Stomach (tissue), 9 donors: ENCODE measurements around the gene LIMS2. TPM values are rescaled to one million over a fixed set of nuclear protein-coding genes. Genes with fewer than 3 reads are reported as not detected.

ENCODE experiments used
- DNase-seq, 2 donors: peaks; one replicate each; pipeline versions ENCODE4 v3.0.0 to v3.0.0-alpha.2; 2013 to 2019
- H3K27ac ChIP-seq, 5 donors: fragments of 200-600 bp in 4 of 5; sonication (generic) in 4 of 5; one replicate each; pipeline ENCODE4 v1.5.1; 2013 to 2019; ENCODE audit warnings: mild to moderate bottlenecking in 1 of 5, moderate library complexity in 1 of 5
- H3K27me3 ChIP-seq, 3 donors: fragments of 200-600 bp; sonication (generic); one replicate each; pipeline ENCODE4 v1.5.1; 2017 to 2019; ENCODE audit warnings: mixed run types in 1 of 3
- H3K36me3 ChIP-seq, 4 donors: fragments of 200-600 bp; sonication (generic); 1 replicate in 3 of 4; 2 replicates in 1 of 4; pipeline ENCODE4 v1.5.1; 2016 to 2019
- H3K4me1 ChIP-seq, 4 donors: fragments of 200-600 bp; sonication (generic); one replicate each; pipeline ENCODE4 v1.5.1; 2016 to 2019
- H3K4me3 ChIP-seq, 4 donors: fragments of 200-600 bp; sonication (generic) in 3 of 4; one replicate each; pipeline ENCODE4 v1.5.1; 2016 to 2019; ENCODE audit warnings: mild to moderate bottlenecking in 1 of 4
- H3K9me3 ChIP-seq, 4 donors: fragments of 200-600 bp; sonication (generic); one replicate each; pipeline ENCODE4 v1.5.1; 2016 to 2019
- CTCF ChIP-seq, 7 experiments: fragments of 450-650 bp in 4 of 7; fragments of 200-600 bp in 3 of 7; sonication (generic) in 3 of 7; IDR thresholded peaks; one replicate each; pipeline ENCODE4 v1.5.1; 2016 to 2019; ENCODE audit warnings: antibody characterized with exemption in 7 of 7, control low read depth in 2 of 7, mild to moderate bottlenecking in 1 of 7
- EP300 ChIP-seq: sonication (generic); formaldehyde crosslinking; IDR thresholded peaks from one replicate; pipeline ENCODE4 v1.6.1; 2017; ENCODE audit warnings: antibody characterized with exemption
- POLR2A ChIP-seq, 4 donors: fragments of 450-650 bp; IDR thresholded peaks; one replicate each; pipeline ENCODE4 v1.6.1; 2016; ENCODE audit warnings: antibody characterized with exemption in 4 of 4, control low read depth in 2 of 4, mild to moderate bottlenecking in 1 of 4, moderate library complexity in 1 of 4
- POLR2AphosphoS5 ChIP-seq, 3 donors: sonication (generic); formaldehyde crosslinking; IDR thresholded peaks; one replicate each; pipeline ENCODE4 v1.6.1; 2016; ENCODE audit warnings: antibody characterized with exemption in 3 of 3
- WGBS, 5 donors: extraction: QIAGEN DNeasy Blood & Tissue Kit in 3 of 5; methylation state at CpG; one replicate each; pipeline versions ENCODE4 v1.1.5 to v1.1.7; 2013 to 2018; 5-methylcytosine and 5-hydroxymethylcytosine counted together
- intact Hi-C: fragments of 100-400 bp; cut with DNase I; formaldehyde crosslinking; loops from one replicate; pipeline ENCODE4 v1.15.1; 2023; ENCODE audit warnings: low total_unique reads
- polyA plus RNA-seq, 3 donors: library from polyadenylated mRNA; stranded (reverse); fragments of 200-250 nt; gene quantifications; one replicate each; pipeline ENCODE4 v1.2.3, GENCODE V29; 2013
- total RNA-seq, 5 donors: library from RNA; depleted of rRNA; stranded (reverse); fragments of >200 nt; gene quantifications; one replicate each; pipeline versions ENCODE4 v1.1.0 to v1.2.3, GENCODE V29; 2014 to 2016
- donor health status: healthy with polysubstance abuse.
- donor health status: Bipolar disorder and iron deficiency.
- donor health status: healthy.

LIMS2 gene
- total and polyA plus RNA-seq, 8 donors: 30.3 to 94.1 (median 59.5) TPM

GRCh38 chr2:127593228-127594115 is 81.9 kb downstream of the LIMS2 start:
- intact Hi-C loops: no loop called here
- Histone ChIP-seq H3K27ac (no peak overlapping the region), H3K4me1 (no peaks in the 10 kb centered on the region), H3K36me3 (no peaks in the 10 kb centered on the region), H3K4me3 (no peak overlapping the region), H3K9me3 (no peaks in the 10 kb centered on the region), H3K27me3 (no peaks in the 10 kb centered on the region)
- WGBS, 5 donors: 84 to 92% (median 86%) methylated on average over 13 to 27 of the region's 27 CpGs
- TF ChIP-seq CTCF (IDR thresholded peaks at IDR 0.05) (no peak), EP300 (no peak), POLR2AphosphoS5 (IDR thresholded peaks at IDR 0.05) (no peak), POLR2A (IDR thresholded peaks at IDR 0.05) (no peak)
- DNase-seq: peak in 1 of 2 donors; percentile 20

- Histone ChIP-seq H3K9me3 (no peaks in the 10 kb centered on the region), H3K27me3 (no peaks in the 10 kb centered on the region), H3K36me3 (no peaks in the 10 kb centered on the region), H3K4me1 (no peaks in the 10 kb centered on the region), H3K27ac (no peak overlapping the region), H3K4me3 (no peak overlapping the region)
- intact Hi-C loops: no loop called here
- DNase-seq: peak in 1 of 2 donors; percentile 17
- TF ChIP-seq POLR2A (IDR thresholded peaks at IDR 0.05) (no peak), CTCF (IDR thresholded peaks at IDR 0.05) (no peak), POLR2AphosphoS5 (IDR thresholded peaks at IDR 0.05) (no peak), EP300 (no peak)
- 93 to 100% (median 95%) methylated on average over 3 to 37 of the region's 37 CpGs for WGBS, 5 donors
Observed at GRCh38 chr2:127592761-127593227, 82.5 kb downstream of the LIMS2 start.

- 40 to 50% (median 43%) methylated on average over 10 of the region's 10 CpGs for WGBS, 5 donors
- Histone ChIP-seq H3K4me1 (no peaks in the 10 kb centered on the region), H3K9me3 (no peaks in the 10 kb centered on the region), H3K36me3 (no peaks in the 10 kb centered on the region), H3K27ac (no peak overlapping the region), H3K4me3 (no peak overlapping the region), H3K27me3 (no peaks in the 10 kb centered on the region)
- no peak for TF ChIP-seq POLR2A (IDR thresholded peaks at IDR 0.05)
- no peak for TF ChIP-seq POLR2AphosphoS5 (IDR thresholded peaks at IDR 0.05)
- no peak for TF ChIP-seq EP300
- TF ChIP-seq CTCF (IDR thresholded peaks at IDR 0.05): peak in 5 of 7 experiments; percentile 20 to 68 (median 61)
- intact Hi-C loops: no loop called here
- DNase-seq: peak; percentile 38 to 84
Observed at GRCh38 chr2:127591221-127591923, 84.0 kb downstream of the LIMS2 start.

- Histone ChIP-seq H3K4me1 (no peaks in the 10 kb centered on the region), H3K9me3 (no peaks in the 10 kb centered on the region), H3K36me3 (no peaks in the 10 kb centered on the region), H3K27me3 (no peaks in the 10 kb centered on the region), H3K4me3 (no peak overlapping the region), H3K27ac (no peak overlapping the region)
- TF ChIP-seq CTCF (IDR thresholded peaks at IDR 0.05) (no peak), POLR2A (IDR thresholded peaks at IDR 0.05) (no peak), EP300 (no peak), POLR2AphosphoS5 (IDR thresholded peaks at IDR 0.05) (no peak)
- 87 to 92% (median 91%) methylated on average over 8 of the region's 8 CpGs for WGBS, 5 donors
- intact Hi-C loops: no loop called here
- peak in 1 of 2 donors; percentile 2 for DNase-seq
Observed at GRCh38 chr2:127590386-127591190, 84.7 kb downstream of the LIMS2 start.
